ENCODE data around the gene HOMER2.

DNA sequence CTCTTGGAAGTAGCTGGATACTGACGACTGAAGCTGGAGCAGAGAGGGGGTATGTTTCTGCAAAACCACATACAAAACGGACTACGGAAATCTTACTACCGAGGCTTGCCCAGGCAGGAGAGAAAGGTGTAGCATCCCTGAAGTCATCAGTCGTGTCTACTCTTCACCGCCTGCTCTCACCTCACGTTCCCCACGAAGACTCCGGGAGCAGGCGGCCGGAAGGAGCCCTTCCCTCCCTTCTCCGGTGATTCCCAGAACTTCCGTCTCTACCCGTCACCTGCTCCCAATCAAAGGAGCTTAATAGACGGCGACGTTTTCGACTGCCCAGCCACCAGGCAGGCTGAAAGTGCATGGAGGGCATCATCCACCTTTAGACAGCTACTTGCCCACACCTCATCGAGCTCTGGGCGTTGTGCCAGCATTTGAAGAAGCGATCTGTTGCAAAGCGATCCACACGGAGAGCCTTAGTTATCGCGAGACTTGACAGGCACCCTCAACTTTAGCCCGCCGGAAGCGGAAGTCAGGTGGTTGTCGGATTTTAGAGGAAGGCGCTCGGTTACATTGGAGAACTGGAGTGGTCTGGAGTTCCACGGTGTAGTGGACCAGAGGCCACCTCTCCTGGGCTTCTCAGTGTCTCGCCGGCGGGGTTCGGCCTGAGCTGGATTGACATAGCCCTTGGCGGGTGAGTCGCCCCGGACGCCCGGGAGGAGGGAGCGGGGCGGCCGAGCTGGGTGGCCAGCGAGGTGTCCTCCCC lies 33.3 kb upstream of the HOMER2 start, which contains the start of gene RAMAC:
- TF ChIP-seq, protein P1, sequence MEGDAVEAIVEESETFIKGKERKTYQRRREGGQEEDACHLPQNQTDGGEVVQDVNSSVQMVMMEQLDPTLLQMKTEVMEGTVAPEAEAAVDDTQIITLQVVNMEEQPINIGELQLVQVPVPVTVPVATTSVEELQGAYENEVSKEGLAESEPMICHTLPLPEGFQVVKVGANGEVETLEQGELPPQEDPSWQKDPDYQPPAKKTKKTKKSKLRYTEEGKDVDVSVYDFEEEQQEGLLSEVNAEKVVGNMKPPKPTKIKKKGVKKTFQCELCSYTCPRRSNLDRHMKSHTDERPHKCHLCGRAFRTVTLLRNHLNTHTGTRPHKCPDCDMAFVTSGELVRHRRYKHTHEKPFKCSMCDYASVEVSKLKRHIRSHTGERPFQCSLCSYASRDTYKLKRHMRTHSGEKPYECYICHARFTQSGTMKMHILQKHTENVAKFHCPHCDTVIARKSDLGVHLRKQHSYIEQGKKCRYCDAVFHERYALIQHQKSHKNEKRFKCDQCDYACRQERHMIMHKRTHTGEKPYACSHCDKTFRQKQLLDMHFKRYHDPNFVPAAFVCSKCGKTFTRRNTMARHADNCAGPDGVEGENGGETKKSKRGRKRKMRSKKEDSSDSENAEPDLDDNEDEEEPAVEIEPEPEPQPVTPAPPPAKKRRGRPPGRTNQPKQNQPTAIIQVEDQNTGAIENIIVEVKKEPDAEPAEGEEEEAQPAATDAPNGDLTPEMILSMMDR (IDR thresholded peaks at IDR 0.05): no peak
- peak; percentile 32 to 47 for TF ChIP-seq POLR2A (IDR thresholded peaks at IDR 0.05)

Measured in suprapubic skin (tissue), 3 donors.